GM21390 (cell line): ENCODE results near the gene UBTD1.
"Not testable (repeated sequence)": the region's sequence is repeated elsewhere in the genome, so short reads cannot be mapped to it uniquely, and the experiment has no call there.

Source experiments
- ATAC-seq: cut with Tn5 transposase; IDR thresholded peaks from one replicate; pipeline ENCODE4 v1.9.1; 2021; ENCODE audit not compliant: unreplicated experiment

The UBTD1 gene

GRCh38 chr10:97537186-97537869, 38.6 kb downstream of the UBTD1 start:
- no peak for ATAC-seq

- ATAC-seq, result no peak
These were observed 39.7 kb downstream of the UBTD1 start for GRCh38 chr10:97538411-97538810.

- ATAC-seq, result no peak
These were observed 40.1 kb downstream of the UBTD1 start for GRCh38 chr10:97538839-97539238.

GRCh38 chr10:97539523-97540200, 40.9 kb downstream of the UBTD1 start:
- ATAC-seq, result no peak

- ATAC-seq, result no peak
These were observed 42.2 kb downstream of the UBTD1 start for GRCh38 chr10:97540669-97541500.

GRCh38 chr10:97542169-97543024, 43.7 kb downstream of the UBTD1 start:
- no peak for ATAC-seq

GRCh38 chr10:97543025-97543546, 44.4 kb downstream of the UBTD1 start:
- ATAC-seq, result no peak

- no peak for ATAC-seq
These were observed 47.9 kb downstream of the UBTD1 start for GRCh38 chr10:97546456-97547270.

GRCh38 chr10:97547271-97547600, 48.5 kb downstream of the UBTD1 start:
- ATAC-seq, result no peak

- ATAC-seq, result no peak
These were observed 49.2 kb downstream of the UBTD1 start for GRCh38 chr10:97547962-97548361.

GRCh38 chr10:97548828-97549455, 50.2 kb downstream of the UBTD1 start:
- no peak for ATAC-seq

- ATAC-seq, result no peak
These were observed 51.0 kb downstream of the UBTD1 start for GRCh38 chr10:97549587-97550322.

- ATAC-seq, result no peak
These were observed 51.8 kb downstream of the UBTD1 start for GRCh38 chr10:97550336-97551149.

GRCh38 chr10:97551271-97551670, 52.5 kb downstream of the UBTD1 start:
- ATAC-seq, result no peak

GRCh38 chr10:97553575-97554031, 54.9 kb downstream of the UBTD1 start:
- ATAC-seq, result peak; percentile 74

GRCh38 chr10:97554336-97554735, 55.6 kb downstream of the UBTD1 start:
- ATAC-seq, result not testable (repeated sequence)

GRCh38 chr10:97555541-97555940, 56.8 kb downstream of the UBTD1 start:
- ATAC-seq, result not testable (repeated sequence)
